Psoas muscle (tissue), 8 donors: ENCODE measurements around the gene KCNMA1. TPM values are rescaled to one million over a fixed set of nuclear protein-coding genes. Genes with fewer than 3 reads are reported as not detected.
A peak's percentile ranks its signal among the peaks of the same experiment; 100 is the strongest.

ENCODE experiments used
- ATAC-seq, 4 donors: fragments of 200-7000 bp; cut with Tn5 transposase; one replicate each; pipeline ENCODE4 v1.9.1; 2020; ENCODE audit warnings: moderate library complexity in 3 of 4, mild to moderate bottlenecking in 2 of 4
- DNase-seq, 2 donors: peaks; one replicate each; pipeline ENCODE4 v3.0.0-alpha.2; 2020
- H3K27ac ChIP-seq: fragments of 200-600 bp; one replicate; pipeline ENCODE4 v1.8.0; 2022
- H3K27me3 ChIP-seq, 3 donors: fragments of 200-600 bp in 1 of 3; one replicate each; pipeline versions ENCODE4 v1.6.1 to v1.8.0; 2013 to 2022; ENCODE audit warnings: low read length in 2 of 3, mild to moderate bottlenecking in 2 of 3, moderate library complexity in 1 of 3; ENCODE audit not compliant: insufficient read depth in 3 of 3
- H3K36me3 ChIP-seq, 2 donors: fragments of 200-600 bp in 1 of 2; one replicate each; pipeline versions ENCODE4 v1.6.1 to v1.8.0; 2013 to 2022; ENCODE audit warnings: low read depth in 1 of 2, mild to moderate bottlenecking in 1 of 2, moderate library complexity in 1 of 2; ENCODE audit not compliant: insufficient read depth in 1 of 2
- H3K4me1 ChIP-seq: fragments of 200-600 bp; one replicate; pipeline ENCODE4 v1.8.0; 2022
- H3K4me3 ChIP-seq: fragments of 200-600 bp; one replicate; pipeline ENCODE4 v1.8.0; 2022; ENCODE audit warnings: mild to moderate bottlenecking
- H3K9me3 ChIP-seq: fragments of 200-600 bp; one replicate; pipeline ENCODE4 v1.8.0; 2022
- WGBS, 3 donors: extraction: QIAGEN DNeasy Blood & Tissue Kit; methylation state at CpG; one replicate each; pipeline versions ENCODE4 v1.1.6 to v1.1.7; 2013; 5-methylcytosine and 5-hydroxymethylcytosine counted together
- intact Hi-C, 2 donors: fragments of 100-400 bp; cut with DNase I; formaldehyde crosslinking; loops; one replicate each; pipeline versions ENCODE4 v1.11.0 to v1.14.2; 2022
- polyA plus RNA-seq, 3 donors: library from polyadenylated mRNA; stranded (reverse); fragments of 200-250 nt; gene quantifications; one replicate each; pipeline ENCODE4 v1.2.3, GENCODE V29; 2013
- total RNA-seq, 4 donors: library from RNA; stranded (reverse); fragmentation: NEBNext Ultra II Directional in 2 of 4; extraction: Animal tissue kit (Norgen Biotek cat#: 25700) in 2 of 4; gene quantifications; one replicate each; pipeline versions ENCODE4 v1.2.1 to v1.2.4, GENCODE V29; 2021 to 2023
- TF ChIP-seq, protein P1 (sequence below): fragments of 200-600 bp; IDR thresholded peaks from one replicate; pipeline ENCODE4 v1.8.0; 2022; ENCODE audit warnings: antibody characterized with exemption
- donor health status: healthy with polysubstance abuse.
- donor health status: DM: no; HTN: no; CAD: no; lungs with moderate emphysema.
- donor health status: Bipolar disorder and iron deficiency.
- donor health status: healthy.
- donor health status: DM: yes; HTN: yes; CAD: no.
- donor health status: DM: no; HTN: no; CAD: no.
- donor health status: DM: no; HTN: no; CAD: no.
- donor health status: DM: yes; HTN: yes; CAD: no.

The KCNMA1 gene
- total and polyA plus RNA-seq, 7 donors, result 7.9 to 53.0 (median 41.9) TPM

DNA sequence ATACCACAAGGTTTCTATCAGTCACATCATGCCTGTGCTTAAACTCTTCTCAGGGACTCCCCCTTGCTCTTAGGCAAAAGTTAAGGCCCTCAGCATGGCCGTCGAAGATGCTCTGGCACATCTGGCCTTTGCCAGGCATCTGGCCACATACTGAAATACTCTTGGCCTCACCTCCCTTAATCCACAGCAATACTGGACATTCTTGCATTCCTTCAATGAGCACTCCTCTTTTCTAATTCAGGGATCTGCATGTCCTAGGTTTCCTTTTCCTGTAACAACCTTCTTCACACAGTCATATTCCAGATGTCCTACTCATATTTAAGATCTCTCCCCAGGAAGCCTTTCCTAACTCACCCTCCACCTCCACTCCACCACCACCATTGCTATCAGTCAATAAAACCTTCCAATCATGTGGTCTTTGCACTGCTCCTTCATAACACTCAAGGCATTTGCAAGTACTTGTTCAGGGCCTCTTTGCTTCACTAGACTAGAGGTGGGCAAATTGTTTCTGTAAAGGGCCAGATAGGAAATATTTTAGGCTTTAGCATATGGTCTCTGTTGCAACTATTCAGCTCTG lies 216.6 kb downstream of the KCNMA1 start:
- no peak for DNase-seq
- H3K9me3 ChIP-seq, result no peaks in the 10 kb centered on the region
- H3K4me3 ChIP-seq, result no peak overlapping the region
- ATAC-seq, result no peak
- intact Hi-C loops, result no loop called here
- H3K27ac ChIP-seq, result no peak overlapping the region
- TF ChIP-seq, protein P1, sequence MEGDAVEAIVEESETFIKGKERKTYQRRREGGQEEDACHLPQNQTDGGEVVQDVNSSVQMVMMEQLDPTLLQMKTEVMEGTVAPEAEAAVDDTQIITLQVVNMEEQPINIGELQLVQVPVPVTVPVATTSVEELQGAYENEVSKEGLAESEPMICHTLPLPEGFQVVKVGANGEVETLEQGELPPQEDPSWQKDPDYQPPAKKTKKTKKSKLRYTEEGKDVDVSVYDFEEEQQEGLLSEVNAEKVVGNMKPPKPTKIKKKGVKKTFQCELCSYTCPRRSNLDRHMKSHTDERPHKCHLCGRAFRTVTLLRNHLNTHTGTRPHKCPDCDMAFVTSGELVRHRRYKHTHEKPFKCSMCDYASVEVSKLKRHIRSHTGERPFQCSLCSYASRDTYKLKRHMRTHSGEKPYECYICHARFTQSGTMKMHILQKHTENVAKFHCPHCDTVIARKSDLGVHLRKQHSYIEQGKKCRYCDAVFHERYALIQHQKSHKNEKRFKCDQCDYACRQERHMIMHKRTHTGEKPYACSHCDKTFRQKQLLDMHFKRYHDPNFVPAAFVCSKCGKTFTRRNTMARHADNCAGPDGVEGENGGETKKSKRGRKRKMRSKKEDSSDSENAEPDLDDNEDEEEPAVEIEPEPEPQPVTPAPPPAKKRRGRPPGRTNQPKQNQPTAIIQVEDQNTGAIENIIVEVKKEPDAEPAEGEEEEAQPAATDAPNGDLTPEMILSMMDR, result no peak
- peaks cover 5% of the 10 kb centered on the region for H3K4me1 ChIP-seq
- H3K27me3 ChIP-seq, result no peaks in the 10 kb centered on the region
- no peaks in the 10 kb centered on the region for H3K36me3 ChIP-seq
- 45 to 68% (median 53%) methylated on average over 2 of the region's 2 CpGs for WGBS, 3 donors

DNA sequence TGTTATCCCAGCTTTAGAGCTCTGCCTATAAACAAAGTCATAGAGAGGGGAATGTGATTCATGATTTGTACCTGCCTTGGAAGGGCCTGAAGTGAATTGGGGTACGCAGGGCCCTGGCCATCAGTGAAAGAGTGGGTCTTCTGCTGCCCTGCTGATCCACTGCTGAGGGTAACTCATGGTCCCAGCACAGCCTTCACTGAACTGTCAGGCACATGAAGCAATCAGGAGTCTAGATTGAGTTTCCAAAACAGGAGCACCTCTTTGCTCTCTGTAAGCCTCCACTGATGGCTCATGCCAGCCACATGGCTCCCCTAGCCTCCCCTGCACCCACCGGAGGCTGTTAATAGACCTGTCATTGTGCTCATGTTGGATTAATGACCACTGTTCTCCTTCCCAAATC lies 217.6 kb downstream of the KCNMA1 start:
- ATAC-seq, result peak in 1 of 4 donors; percentile 34
- intact Hi-C loops, result no loop called here
- Histone ChIP-seq H3K4me1 (peaks cover 5% of the 10 kb centered on the region), H3K9me3 (no peaks in the 10 kb centered on the region), H3K27me3 (no peaks in the 10 kb centered on the region), H3K36me3 (no peaks in the 10 kb centered on the region), H3K27ac (no peak overlapping the region), H3K4me3 (no peak overlapping the region)
- DNase-seq, result no peak
- TF ChIP-seq, protein P1, result no peak
- WGBS, 3 donors, result 82 to 96% (median 94%) methylated on average over 2 of the region's 2 CpGs

DNA sequence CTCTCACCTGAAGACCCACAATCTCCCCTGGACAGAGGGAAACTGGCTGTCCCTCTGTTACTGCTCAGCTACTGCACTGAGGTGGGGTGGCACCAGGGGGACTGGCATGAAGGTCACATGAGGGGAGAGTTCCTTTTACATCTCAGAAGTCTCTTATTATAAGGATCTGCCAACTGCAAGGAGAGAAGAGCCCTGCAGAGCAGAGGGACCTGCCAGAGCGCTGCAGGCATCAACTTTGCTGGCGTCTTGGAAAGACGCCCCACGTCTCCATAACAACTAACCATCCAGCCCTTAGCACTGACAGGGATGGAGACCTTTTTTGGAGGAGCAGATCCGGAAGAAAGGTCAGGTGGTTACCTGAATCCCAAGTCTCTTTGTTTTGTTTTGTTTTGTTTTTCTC lies 218.6 kb downstream of the KCNMA1 start:
- H3K4me1 ChIP-seq, result peaks cover 5% of the 10 kb centered on the region
- no peak overlapping the region for H3K4me3 ChIP-seq
- intact Hi-C loops, result no loop called here
- no peaks in the 10 kb centered on the region for H3K9me3 ChIP-seq
- ATAC-seq (no peak), DNase-seq (no peak)
- no peaks in the 10 kb centered on the region for H3K27me3 ChIP-seq
- WGBS, 3 donors, result 84 to 98% (median 86%) methylated on average over 5 of the region's 5 CpGs
- no peak overlapping the region for H3K27ac ChIP-seq
- TF ChIP-seq, protein P1, result no peak
- H3K36me3 ChIP-seq, result no peaks in the 10 kb centered on the region

DNA sequence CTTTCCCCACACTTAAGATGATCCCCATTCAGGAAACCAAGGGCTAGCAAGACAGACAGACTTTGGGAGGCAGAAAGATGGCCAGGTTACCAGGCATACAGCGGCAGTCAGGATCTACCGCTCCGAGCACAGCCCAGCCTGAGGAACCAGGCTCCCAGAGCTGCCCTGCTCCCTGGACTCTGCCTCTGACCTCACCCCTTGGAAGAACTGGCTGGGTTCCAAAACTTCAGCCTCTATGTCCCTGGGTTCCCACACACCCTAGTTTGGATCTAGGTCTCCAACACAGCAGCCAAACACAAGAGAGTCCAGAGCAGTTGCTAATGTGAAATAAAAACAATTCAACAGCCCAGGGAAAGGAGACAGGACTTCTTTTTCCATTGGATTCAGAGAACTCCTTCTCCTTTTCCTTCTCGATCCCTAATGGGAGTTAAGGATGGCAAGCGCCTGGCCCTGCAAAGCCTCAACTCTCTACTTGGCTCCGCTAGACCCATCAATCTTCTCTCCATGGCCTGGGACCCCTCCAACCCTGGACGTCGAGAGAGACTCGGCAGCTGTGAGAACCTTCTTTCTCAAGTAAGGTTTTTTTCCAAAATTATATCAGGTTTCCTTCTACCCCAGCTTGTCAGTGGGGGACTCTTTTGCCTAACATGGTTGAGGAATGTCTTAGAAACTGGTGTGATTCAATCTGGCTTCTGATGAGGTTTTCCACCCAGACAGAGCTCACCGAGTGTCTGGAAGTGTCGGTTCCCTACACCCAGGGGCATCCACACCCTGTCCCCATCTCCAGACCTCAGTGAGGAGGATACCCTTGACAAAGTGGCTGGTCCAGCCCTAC lies 219.6 kb downstream of the KCNMA1 start:
- Histone ChIP-seq H3K36me3 (no peaks in the 10 kb centered on the region), H3K27me3 (no peaks in the 10 kb centered on the region), H3K4me1 (peaks cover 5% of the 10 kb centered on the region), H3K9me3 (no peaks in the 10 kb centered on the region), H3K27ac (no peak overlapping the region), H3K4me3 (no peak overlapping the region)
- WGBS, 3 donors, result 72 to 76% (median 75%) methylated on average over 11 of the region's 11 CpGs
- TF ChIP-seq, protein P1, result no peak
- intact Hi-C loops, result no loop called here
- ATAC-seq (peak in 1 of 4 donors; percentile 46), DNase-seq (peak in 1 of 2 donors; percentile 27)
